ENCODE data around the gene ADCY3.
"Not testable (repeated sequence)": the region's sequence is repeated elsewhere in the genome, so short reads cannot be mapped to it uniquely, and the experiment has no call there.

ADCY3 gene

DNA sequence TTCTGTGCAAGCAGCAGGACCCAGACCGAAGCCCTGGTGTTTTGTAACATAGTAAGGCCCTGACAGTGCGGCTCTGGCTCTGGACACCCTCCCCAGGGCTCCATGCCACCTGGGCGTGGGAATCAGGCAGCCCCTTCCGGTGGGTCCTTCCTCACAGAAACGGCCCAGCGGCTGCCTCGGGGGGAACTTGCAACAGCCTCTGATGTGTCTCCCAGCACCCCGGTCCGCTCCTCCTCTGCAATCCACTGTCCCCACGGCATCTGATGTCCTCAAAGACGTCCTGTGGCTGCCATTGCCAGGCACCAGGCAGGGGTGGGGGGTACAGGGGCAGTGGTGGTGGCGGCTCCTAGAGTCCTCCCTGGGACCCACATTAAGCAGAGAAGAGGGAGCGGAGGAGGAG lies 68.0 kb downstream of the ADCY3 start:
- DNase-seq (ENCODE audit: low read depth in 2 of 2, low spot score in 1 of 2): no peak

DNA sequence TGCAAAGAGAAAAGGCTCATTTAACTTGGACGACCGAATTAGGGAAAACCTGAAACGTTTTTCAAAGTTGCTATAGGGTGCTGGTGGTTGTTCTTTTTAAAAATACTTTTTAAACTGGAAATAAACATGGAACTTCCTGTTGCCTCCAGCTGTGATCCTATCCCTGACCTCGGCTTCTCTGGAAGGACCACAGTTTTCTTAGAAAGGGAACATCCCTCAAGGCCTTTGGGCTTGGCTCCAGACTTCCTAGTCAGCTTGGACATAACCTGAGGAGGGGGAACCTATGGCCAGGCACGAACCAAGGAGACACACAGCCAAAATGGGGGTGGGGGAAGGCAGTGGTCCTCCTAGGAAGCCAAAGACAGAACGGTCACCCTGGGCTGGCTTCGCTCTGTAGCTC lies 69.1 kb downstream of the ADCY3 start:
- no peak for DNase-seq (ENCODE audit: low read depth in 2 of 2, low spot score in 1 of 2)

DNA sequence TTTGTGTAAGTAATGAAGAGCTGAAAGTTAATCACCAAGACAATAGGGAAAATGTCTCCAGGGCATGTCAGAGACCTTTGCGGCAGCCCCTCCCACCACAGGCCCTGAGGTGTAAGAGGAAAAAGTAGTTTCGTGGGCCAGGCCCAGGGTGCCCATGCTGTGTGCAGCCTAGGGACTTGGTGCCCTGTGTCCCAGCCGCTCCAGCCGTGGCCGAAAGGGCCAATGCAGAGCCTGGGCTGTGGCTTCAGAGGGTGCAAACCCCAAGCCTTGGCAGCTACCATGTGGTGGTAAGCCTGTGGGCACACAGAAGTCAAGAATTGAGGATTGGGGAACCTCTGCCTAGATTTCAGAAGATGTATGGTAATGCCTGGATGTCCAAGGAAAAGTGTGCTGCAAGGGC lies 74.3 kb downstream of the ADCY3 start:
- DNase-seq (ENCODE audit: low read depth in 2 of 2, low spot score in 1 of 2): no peak

DNA sequence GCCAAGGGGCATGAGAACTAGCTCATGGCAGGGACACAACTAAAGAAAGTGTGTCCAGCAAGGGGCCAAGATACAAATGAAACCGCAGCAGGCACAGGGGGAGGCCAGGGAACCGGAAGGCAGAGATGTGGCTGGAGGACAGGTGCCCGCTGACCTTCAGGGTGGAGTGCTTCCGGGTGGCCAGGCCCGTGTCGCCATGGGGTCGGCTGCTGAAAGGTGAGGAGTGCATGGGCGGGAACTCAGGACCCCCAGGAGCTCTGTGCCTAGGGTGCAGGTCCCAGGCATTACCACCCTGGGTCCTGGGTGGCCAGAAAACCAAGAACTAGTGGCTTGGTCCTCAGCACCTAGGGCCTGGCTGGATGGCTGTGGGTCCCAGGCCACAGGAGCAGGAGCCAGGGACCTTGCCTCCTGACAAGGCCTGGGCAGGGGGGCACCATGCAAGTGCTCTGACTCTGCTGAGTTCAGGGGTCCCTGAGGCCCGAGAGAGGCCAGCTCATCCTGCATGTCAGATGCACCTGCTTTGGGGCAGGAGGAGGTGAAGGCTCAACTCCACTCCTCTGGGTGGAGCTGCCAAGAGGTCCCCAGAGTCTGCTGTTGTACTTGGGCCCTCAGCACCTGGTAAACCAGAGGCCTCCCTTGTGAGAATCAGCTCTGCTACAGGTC lies 75.9 kb downstream of the ADCY3 start:
- DNase-seq (ENCODE audit: low read depth in 2 of 2, low spot score in 1 of 2): no peak

DNA sequence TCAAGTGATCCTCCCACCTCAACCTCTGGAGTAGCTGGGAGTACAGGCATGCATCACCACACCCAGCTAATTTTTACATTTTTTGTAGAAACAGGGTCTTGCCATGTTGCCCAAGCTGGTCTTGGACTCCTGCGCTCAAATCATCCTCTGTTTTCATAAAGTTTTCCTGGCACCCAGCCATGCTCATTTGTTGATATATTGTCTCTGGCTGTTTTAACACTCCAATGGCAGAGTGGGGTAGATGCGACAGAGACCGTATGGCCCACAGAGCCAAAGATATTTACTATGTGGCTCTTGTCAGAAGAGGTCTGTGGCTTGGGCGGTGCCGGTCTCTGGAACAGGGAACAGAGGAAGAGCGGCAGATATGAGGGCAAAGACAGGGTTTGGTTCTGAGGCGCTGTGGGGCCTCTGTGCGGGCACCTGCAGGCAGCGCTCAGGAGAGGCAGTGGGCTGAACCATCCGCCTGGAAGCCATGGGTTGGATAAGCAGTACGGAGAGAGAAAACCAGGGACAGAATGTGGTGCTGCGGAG lies 76.6 kb downstream of the ADCY3 start:
- DNase-seq (ENCODE audit: low read depth in 2 of 2, low spot score in 1 of 2): no peak

DNA sequence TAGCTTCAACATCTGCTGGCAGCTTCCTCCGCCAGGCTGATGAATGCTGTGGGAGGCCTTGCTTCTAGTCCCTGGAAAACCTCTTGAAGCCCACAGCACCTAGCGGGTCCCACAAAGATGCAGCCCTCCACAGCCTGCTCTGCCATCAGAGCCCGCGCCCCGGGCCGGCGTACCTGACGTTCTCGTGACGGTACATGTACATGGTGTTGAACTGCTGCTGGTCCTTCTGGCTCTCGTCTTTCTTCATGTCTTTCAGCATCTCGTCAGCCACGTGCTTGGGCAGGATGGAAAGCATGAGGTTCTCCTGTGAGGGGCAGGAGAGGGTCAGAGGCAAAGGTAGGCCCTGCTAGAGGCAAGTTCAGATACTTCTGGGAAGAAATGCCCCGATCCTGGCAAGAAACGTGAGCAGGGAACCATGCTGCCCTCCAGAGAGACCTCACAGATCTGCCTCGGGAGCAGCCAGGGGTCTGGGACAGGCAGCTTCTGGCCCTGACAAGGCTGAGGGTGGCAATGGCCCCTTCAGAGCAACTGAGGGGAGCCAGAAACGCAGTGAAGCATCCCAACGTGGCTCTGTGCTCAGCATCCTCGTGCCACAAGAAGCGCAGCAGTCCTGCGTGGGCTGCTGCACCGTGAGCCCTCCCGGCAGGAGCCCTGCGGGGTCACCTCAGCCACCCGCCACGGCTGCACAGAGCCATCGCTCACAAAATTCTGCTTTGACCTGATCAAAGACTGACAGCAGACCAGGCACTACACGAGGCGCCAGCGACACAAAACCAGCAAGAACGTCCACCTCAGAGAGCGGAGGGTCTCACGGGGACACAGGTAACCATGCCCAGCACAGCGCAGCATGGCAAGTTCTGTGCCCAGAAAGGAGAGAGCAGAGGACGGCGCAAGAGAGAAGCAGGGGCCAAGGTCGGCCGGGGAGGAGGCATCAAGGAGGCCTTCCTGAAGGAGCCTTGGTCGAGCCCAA lies 77.7 kb downstream of the ADCY3 start:
- DNase-seq (ENCODE audit: low read depth in 2 of 2, low spot score in 1 of 2): no peak

DNA sequence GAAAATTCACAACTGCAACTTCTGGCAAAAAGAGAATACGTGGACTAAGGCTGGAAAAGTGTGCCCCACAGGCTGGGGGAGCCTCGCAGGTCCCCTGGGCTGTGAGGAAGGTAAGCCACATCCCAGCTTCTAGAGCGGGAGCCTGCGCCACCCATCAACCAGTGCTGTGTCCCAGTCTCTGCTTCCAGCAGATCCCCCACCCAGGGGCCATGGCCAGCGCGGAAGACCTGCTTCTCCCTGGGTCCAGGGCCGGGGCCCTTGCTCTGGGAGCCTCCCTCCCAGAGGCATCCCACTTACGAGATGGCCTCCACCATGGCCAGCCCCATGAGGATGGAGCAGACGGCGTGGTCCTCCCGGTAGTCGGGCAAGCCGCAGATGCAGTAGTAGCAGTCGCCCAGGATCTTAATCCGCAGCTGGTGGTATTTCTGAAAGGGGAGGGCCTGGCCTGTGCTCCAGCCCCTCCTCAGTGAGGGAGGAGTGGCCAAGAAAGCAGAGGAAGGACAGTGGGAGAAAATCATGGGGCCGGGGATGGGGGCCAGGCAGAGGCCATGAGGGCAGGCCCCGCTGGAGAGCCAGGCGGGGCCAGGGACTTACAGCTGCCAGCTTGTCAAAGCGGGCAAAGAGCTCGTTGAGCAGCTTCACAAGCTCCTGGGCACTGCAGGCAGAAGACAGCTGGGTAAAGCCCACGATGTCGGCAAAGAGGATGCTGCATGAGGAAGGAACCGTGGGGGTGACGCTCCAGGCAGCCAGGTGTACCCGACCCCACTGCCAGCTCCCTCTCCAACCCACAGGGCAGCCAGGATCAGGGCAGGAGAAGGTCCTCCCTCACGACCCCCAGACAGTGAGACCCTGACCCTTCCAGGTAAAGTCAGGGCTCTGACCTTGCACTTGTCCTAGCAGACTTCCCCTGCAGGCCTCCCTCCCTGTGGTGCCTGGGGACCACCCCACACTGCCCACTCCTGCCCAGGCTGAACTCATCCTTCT lies 78.8 kb downstream of the ADCY3 start:
- DNase-seq (ENCODE audit: low read depth in 2 of 2, low spot score in 1 of 2): no peak

DNA sequence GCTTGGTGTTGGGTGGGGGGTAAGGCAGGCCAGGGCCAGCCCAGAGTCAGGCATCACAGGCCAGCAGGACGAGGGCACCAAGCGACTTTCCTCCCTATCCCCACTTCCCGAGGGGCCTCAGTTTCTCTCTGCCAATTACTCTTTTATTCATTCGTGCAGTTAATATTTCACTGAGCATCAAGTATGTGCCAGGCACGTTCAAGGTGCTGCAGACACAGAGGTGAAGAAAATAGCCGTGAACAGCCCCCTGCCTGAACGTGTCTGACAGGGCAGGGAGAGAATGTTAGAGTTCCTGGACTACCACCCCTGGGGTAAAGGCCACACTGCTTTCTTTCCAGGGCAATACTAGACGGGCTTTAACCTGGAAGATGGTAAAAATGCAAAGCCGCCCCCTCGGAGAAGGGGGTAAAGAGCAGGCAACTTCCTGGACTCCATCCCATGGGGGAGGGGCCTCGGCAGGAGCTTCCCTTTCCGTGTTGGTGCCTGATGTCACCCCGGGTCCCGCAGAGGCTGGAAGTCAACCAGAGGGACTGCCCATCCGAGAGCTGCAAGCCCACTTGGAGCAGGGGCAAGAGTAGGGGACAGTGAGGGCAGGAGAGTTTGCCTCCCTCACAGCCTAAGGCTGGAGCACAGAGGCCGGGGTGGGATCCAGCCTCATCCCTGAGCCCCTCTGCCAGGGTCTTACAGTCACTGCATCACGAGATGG lies 79.7 kb downstream of the ADCY3 start:
- no peak for DNase-seq (ENCODE audit: low read depth in 2 of 2, low spot score in 1 of 2)

DNA sequence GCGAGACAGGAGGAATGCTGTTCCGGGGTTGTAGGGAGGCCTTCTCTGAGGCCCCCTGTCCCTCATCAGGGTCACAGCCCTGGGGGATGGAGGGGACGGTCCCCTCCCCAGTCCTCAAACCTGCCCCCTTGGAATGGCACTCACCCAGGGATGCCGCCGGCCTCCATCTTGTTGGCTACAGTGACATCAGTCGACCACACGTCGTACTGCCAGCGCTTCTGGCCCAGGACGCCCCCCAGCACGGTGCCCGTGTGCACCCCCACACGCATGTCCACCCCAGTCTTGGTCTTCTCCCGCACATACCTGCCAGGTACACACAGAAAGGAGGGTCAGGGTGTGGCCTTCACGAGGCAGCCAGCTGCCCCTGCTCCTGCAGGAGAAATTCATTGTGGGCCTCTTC lies 80.3 kb downstream of the ADCY3 start:
- no peak for DNase-seq (ENCODE audit: low read depth in 2 of 2, low spot score in 1 of 2)

DNA sequence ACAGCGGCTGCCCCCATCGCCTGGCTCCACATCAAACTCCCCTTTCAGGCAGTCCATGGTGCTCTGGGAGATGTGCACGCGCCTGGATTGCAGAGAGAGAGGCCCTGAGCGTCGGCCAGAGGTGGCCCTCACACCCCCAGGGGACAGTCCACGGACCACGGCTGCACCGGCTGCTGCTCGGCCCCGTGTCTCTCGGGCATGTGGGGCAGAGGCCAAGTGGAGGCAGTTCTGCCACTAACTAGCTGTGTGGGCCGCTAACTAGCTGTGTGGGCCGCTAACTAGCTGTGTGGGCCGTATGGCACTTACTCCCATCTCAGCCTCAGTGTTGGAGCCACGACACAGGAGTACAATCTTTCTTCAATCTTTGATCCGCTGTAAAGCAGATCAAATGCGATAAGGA lies 81.5 kb downstream of the ADCY3 start:
- no peak for DNase-seq (ENCODE audit: low read depth in 2 of 2, low spot score in 1 of 2)

DNA sequence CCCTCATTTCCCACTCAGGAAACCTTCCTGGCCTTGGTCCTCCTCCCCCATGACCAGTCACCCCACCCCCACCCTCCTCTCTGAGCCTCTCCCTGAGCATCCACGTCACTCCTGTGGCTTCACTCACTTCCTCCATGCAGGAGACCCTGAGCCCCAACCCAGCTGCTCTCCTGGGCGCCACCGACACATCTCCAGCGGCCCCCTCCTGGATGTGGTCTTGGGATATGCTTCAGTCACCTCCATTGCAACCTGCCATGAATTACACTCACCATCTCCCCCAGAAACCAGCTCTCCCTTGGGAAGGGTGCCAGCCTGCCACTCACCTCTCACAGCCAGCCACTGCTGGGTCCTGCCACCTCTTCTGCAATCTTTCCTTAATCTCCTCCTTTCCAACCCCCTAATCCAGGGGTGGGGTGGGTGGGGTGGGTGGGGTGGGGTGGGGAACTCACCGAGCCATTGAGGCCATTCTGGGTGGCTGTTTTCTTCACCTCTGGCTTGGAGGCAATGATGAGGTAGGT lies 82.0 kb downstream of the ADCY3 start:
- no peak for DNase-seq (ENCODE audit: low read depth in 2 of 2, low spot score in 1 of 2)

DNA sequence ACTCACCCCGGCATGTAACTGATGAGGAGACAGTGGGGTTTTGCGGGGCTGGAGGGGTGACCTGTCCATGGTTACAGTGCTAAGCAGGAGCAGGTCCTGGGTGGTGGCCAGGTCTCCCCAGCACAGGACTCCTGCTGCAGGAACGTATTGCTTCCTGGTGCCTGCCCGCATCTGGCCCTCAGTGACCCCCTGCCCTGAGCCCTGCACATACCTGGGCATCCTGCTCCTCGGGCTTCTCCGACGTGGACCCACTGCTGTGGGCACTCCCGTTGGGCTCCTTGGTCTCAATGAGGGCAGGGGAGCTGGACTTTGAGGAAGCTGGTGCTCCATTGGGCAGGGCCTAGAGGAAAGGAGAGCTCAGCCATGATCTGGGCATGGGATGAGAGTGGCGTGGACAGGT lies 83.3 kb downstream of the ADCY3 start:
- no peak for DNase-seq (ENCODE audit: low read depth in 2 of 2, low spot score in 1 of 2)

DNA sequence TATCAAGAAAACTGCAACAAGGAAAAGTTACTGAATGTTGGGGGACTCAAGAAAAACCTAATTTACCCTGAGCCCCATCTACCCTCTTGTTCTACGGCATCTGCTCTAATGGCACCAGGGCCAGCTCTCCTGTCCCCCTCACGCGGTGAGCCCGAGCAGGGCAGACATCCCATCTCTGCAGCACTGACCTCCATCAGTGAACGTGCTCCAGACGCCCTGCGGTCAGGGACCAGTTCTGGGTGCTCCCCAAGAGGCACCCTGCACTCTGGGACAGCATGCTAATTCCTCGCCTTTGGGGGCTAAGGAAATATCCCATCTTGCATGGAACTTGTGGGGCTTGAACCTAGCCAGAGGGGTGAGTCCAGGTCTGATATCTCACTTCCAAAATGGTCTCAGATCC lies 83.8 kb downstream of the ADCY3 start:
- no peak for DNase-seq (ENCODE audit: low read depth in 2 of 2, low spot score in 1 of 2)

DNA sequence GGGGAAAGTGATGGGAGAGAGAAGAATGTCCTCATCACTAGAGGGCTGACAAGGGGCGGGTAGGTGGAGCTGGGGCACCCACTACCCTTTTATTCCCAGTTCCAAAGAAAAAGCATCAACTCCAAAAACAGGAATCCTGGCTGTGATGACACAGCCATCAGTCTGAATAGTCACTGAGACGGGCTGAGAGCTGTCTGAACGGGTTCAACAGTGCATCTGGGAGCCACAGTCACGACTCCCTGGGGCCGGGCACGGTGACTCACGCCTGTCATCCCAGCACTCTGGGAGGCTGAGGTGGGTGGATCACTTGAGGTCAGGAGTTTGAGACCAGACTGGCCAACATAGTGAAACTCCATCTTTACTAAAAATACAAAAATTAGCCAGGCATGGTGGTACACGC lies 84.6 kb downstream of the ADCY3 start:
- DNase-seq (ENCODE audit: low read depth in 2 of 2, low spot score in 1 of 2): not testable (repeated sequence)

DNA sequence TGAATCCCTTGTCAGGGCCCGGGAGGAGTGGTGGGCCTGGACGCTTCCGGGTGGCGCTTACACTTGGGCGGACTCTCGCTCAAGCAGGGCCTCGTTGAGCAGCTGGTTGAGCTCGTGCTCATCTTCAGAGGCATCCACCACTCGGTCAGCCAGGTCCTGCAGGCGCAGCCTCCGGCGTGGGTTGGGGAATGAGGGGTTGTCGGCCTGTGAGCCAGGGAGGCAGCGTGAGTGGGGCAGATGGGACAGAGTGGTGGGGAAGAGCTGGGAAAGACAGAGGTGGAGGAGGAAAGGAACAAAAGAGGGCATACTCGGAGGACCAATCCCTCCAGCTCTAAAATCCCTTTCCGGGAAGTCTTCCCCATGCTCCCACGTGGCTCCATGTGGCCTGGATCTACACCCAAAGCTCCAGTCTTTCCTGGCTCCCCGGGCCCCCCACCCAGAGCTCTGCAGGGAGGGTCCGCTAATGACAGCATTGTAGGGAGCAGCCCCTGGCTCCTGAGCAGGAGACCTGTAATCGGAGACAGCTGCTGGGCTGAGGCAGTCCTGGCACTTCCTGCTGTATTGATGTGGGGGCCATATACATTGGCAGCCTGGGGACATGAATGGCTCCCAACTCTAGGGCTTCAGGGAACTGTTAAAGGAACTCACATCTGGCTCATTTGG lies 85.2 kb downstream of the ADCY3 start:
- DNase-seq (ENCODE audit: low read depth in 2 of 2, low spot score in 1 of 2): no peak

DNA sequence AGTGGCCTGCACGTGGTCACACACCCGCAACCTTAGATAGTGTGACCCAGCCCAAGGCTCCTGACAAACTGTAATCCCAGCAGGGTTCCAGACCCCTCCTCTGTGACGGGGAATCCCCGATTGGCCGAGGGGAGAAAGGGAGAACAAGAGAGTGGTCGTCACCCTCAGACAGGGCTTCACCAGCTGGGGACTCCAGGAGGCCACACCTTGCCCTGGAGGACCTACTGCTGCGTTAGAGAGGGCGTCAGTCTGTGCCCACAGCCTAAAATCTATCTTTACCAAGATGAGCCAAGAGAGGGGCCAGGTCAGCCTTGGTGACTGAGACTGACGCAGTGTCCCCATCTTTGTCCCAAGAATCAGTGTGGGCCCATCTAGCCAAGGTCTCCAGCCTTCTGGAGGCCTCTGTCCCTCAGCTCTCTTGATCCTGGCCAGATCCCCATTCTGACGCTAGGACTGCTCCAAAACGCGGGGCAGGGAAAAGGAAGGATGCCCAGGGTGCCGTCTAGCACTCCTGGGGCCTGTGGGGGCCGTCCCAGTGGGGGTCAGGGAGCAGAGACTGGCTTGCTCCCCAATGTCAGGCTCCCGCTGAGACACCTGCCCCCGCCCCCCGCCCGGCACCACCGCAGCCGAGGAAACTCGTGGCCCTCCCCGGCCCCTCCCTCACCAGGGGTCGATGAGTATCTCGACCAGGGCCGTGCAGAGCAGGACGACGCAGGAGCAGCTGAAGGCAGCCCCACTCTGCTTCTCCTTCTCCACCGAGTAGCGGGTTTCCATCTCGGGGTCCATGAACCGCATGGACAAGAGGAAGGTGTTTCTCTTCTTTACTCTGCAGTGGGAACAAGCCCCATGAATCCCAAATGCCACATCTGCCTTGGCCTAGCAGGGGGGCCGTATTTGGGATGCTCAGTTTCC lies 86.0 kb downstream of the ADCY3 start:
- no peak for DNase-seq (ENCODE audit: low read depth in 2 of 2, low spot score in 1 of 2)

DNA sequence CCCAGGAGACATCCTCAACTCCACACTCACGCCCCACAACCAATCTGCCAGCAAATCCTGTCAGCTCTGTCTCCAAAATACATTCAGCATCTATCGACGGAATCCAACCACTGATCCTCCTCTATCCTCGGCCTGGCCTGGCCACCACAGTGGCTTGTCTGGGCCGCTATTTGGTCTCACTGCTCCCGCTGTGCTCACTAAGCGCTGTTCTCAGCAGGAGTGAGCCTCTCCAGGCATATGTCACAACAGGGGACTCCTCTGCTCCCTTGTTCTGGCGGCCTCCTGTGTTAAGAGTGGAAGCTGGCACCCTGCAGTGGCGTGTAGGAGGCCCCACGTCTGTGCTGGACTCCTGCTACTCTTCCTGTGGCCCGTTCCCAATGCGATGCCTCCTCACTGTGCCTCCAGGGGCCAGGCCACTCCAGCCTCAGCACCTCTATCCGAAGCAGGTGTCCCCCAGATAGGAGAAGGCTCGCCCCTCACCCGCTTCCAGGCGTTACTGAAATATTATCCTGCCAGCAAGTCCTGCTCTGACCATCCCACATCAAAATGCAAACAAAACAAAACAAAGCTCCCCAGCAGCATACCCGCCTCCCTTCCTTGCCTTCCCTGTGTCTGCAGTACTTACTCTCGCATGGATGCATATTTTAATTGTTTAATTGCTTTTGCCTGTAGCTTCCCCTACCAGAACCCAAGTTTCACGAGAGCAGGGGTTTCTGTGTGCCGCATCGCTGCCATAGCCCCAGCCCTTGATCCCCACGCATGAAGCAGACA lies 86.9 kb downstream of the ADCY3 start:
- DNase-seq (ENCODE audit: low read depth in 2 of 2, low spot score in 1 of 2): no peak

DNA sequence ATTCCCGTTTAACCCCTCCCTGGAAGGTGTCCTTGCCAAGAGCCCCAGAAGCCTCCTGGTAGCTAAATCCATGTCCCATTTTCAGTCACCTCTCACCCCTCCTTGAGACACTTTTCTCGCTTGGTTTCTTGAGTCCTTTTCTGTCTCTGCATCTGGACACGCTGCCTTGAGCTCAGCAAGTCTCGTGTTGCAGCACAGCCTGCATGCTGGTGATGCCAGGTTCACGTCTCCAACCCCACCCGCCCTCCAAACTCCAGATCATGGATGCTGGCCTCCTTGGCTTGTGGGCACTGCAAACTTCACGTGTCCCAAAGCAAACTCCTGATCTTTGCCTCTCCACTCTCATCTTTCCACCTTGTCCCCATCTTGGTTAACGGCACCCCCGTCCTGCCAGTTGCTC lies 87.5 kb downstream of the ADCY3 start:
- DNase-seq (ENCODE audit: low read depth in 2 of 2, low spot score in 1 of 2): no peak
